Activated naive CD8-positive, alpha-beta T cell treated with anti-CD3 and anti-CD28 coated beads, Interleukin-2, amount 50 U/mL, for 16 hours (primary cell): Measurements from ENCODE around the gene DBX2.
"Not testable (repeated sequence)": the region's sequence is repeated elsewhere in the genome, so short reads cannot be mapped to it uniquely, and the experiment has no call there.

Source experiments
- DNase-seq: peaks from one replicate; pipeline ENCODE4 v3.0.0-alpha.2; 2020; ENCODE audit warnings: low read depth, low spot score

Gene DBX2

GRCh38 chr12:45010059-45010458 is 40.8 kb downstream of the DBX2 start:
- DNase-seq = no peak

GRCh38 chr12:45008211-45008610 is 42.7 kb downstream of the DBX2 start:
- no peak for DNase-seq

- DNase-seq = no peak
Measured at GRCh38 chr12:44999355-44999754, 51.5 kb downstream of the DBX2 start.

- DNase-seq = no peak
Measured at GRCh38 chr12:44993161-44993560, 57.7 kb downstream of the DBX2 start.

- not testable (repeated sequence) for DNase-seq
Measured at GRCh38 chr12:44984863-44985262, 66.0 kb downstream of the DBX2 start.

- no peak for DNase-seq
Measured at GRCh38 chr12:44979918-44980317, 71.0 kb downstream of the DBX2 start.

GRCh38 chr12:44976246-44976645 is 74.7 kb downstream of the DBX2 start:
- DNase-seq = no peak

GRCh38 chr12:44972746-44973421 is 78.0 kb downstream of the DBX2 start:
- no peak for DNase-seq

- DNase-seq = no peak
Measured at GRCh38 chr12:44968965-44969364, 81.9 kb downstream of the DBX2 start.
